Measurements from ENCODE around the gene MAPK6. TPM values are rescaled to one million over a fixed set of nuclear protein-coding genes. Genes with fewer than 3 reads are reported as not detected.

The MAPK6 gene
- total RNA-seq, 1 donor from 2014 or later = 16.2 TPM

DNA sequence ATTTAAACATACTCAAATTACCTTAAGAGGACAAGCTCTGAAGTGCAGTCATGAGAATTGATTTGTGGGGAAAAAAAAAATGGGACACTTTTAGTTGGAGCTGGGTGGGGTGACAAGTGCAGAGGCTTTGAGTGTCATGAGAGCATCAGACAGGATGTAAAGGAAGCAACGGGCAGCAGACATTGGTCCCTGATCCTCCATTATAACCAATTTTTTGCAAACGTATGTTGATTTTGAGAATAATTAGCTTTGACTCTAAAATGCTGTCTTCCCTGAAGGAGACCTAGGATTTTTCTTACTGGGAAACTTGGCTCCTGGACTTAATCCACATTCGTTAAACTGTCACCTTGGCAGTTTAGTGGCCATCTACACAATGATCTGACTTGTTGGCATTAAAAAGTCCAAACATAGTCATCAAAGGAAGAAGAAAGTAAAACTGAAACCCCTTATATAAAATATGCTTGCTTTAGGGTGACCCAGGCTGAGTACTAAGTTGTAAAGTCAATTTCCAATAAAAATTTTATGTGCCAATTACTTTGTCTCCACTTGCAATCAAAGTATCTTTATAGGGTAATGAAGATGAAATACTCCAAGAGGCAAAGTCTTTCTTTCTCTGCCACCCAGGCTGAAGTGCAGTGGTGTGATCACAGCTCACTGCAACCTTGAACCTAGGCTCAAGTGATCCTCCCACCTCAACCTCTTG is 48.0 kb downstream of the MAPK6 start:
- Mint-ChIP-seq H3K27me3 (no peaks in the 10 kb centered on the region), H3K9me3 (no peaks in the 10 kb centered on the region), H3K4me3 (no peak overlapping the region), H3K36me3 (ENCODE audit: low read depth) (peaks cover 27% of the 10 kb centered on the region), H3K27ac (no peak overlapping the region), H3K4me1 (peaks cover 8% of the 10 kb centered on the region)
- intact Hi-C loops (cut with micrococcal nuclease) = no loop called here
- DNase-seq (no peak), ATAC-seq (ENCODE audit: low read depth) (no peak)
- CTCF ChIA-PET = interaction anchor here (0.8 to 1.8 kb wide), 2 partner anchors 11 to 13 kb away, joined by 3 to 4 read pairs; no protein-coding TSS in a partner anchor
- POLR2A ChIA-PET = no interaction called here
- TF ChIP-seq, protein P1, sequence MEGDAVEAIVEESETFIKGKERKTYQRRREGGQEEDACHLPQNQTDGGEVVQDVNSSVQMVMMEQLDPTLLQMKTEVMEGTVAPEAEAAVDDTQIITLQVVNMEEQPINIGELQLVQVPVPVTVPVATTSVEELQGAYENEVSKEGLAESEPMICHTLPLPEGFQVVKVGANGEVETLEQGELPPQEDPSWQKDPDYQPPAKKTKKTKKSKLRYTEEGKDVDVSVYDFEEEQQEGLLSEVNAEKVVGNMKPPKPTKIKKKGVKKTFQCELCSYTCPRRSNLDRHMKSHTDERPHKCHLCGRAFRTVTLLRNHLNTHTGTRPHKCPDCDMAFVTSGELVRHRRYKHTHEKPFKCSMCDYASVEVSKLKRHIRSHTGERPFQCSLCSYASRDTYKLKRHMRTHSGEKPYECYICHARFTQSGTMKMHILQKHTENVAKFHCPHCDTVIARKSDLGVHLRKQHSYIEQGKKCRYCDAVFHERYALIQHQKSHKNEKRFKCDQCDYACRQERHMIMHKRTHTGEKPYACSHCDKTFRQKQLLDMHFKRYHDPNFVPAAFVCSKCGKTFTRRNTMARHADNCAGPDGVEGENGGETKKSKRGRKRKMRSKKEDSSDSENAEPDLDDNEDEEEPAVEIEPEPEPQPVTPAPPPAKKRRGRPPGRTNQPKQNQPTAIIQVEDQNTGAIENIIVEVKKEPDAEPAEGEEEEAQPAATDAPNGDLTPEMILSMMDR (IDR thresholded peaks at IDR 0.05) = no peak

DNA sequence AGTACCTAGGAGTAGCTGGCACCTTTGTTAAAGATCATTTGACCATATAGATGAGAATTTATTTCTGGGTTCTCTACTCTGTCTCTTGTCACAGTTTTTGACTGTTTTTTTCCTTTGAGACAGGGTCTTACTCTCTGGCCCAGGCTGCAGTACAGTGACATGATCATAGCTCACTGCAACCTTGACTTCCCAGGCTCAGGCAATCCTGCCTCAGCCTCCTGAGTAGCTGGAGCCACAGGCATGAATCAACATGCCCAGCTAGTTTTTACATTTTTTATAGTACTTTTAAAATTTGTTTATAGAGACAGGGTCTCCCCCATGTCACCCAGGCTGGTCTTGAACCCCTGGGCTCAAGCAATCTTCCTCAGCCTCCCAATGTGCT is 48.5 kb downstream of the MAPK6 start:
- ChIA-PET CTCF (interaction anchor here (0.8 kb wide), 1 partner anchor 11 kb away, joined by 3 read pairs; no protein-coding TSS in a partner anchor), POLR2A (no interaction called here)
- Mint-ChIP-seq H3K27ac (no peak overlapping the region), H3K36me3 (ENCODE audit: low read depth) (peaks cover 25% of the 10 kb centered on the region), H3K4me3 (no peak overlapping the region), H3K9me3 (no peaks in the 10 kb centered on the region), H3K27me3 (no peaks in the 10 kb centered on the region), H3K4me1 (peaks cover 8% of the 10 kb centered on the region)
- ATAC-seq (ENCODE audit: low read depth) (no peak), DNase-seq (no peak)
- TF ChIP-seq, protein P1 (IDR thresholded peaks at IDR 0.05) = no peak
- intact Hi-C loops (cut with micrococcal nuclease) = no loop called here

DNA sequence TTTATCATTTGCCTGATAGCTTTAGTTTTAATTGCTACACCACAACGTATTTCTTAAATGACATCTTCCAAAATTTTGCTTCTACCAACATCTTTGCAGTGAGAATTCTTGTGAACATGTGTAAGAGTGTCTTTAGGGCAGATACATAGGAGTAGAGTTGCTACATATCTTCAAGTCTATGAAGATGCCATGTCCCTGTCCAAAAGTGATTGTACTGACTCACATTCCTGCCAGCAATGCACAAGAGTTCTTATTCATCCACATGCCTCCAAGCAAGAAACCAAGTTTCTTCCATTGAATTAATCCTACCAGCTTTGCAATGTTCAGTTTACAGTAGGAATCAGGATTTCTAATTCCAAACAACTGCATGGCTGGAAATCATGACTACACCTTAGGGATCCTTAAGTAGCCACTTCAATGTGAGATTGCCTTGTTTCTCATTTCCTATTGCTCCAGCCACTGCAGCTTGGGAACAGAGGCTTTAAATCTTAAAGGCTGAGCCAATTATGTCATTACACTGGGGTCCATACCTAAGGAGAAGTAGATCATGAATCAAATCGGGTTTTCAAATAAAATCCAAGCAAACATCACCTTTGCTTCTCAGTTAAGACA is 49.1 kb downstream of the MAPK6 start:
- intact Hi-C loops (cut with micrococcal nuclease) = no loop called here
- peaks cover 20% of the 10 kb centered on the region for H3K36me3 Mint-ChIP-seq (ENCODE audit: low read depth)

DNA sequence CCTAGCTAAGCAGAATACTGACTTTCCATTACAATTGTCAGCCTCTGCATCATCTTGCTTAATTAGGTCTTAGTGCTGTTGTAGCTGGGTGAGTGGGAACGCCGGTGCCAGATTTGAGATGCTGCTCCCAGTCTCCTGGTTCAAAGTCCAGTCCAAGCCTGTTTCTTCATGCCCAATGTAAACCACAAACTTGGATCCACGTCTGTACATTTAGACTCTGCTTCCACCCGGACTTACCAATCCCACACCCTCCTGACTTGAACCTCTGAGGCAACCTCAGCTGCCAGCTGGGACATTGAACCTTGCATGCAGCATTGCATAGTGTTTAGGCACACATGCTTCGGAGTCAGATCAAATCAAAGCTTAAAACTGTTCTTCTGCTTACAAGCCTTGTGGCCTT is 50.5 kb downstream of the MAPK6 start:
- TF ChIP-seq, protein P1 (IDR thresholded peaks at IDR 0.05) = no peak
- Mint-ChIP-seq H3K36me3 (ENCODE audit: low read depth) (peaks cover 7% of the 10 kb centered on the region), H3K27me3 (no peaks in the 10 kb centered on the region), H3K4me3 (no peak overlapping the region), H3K4me1 (peaks cover 8% of the 10 kb centered on the region), H3K27ac (no peak overlapping the region), H3K9me3 (no peaks in the 10 kb centered on the region)
- ATAC-seq (ENCODE audit: low read depth) = no peak
- intact Hi-C loops (cut with micrococcal nuclease) = no loop called here
- ChIA-PET POLR2A (no interaction called here), CTCF (interaction anchor here (1.4 to 1.5 kb wide), 2 partner anchors 9 to 10 kb away, joined by 3 to 12 read pairs; no protein-coding TSS in a partner anchor)
- DNase-seq = no peak

More for the DNA sequence above, 49.1 kb downstream of the MAPK6 start:
- Mint-ChIP-seq H3K27me3 (no peaks in the 10 kb centered on the region), H3K4me3 (no peak overlapping the region), H3K9me3 (no peaks in the 10 kb centered on the region), H3K4me1 (peaks cover 8% of the 10 kb centered on the region), H3K27ac (no peak overlapping the region)
- no peak for DNase-seq
- CTCF ChIA-PET = no interaction called here
- no peak for ATAC-seq (ENCODE audit: low read depth)
- TF ChIP-seq, protein P1 (IDR thresholded peaks at IDR 0.05) = no peak
- POLR2A ChIA-PET = no interaction called here

DNA sequence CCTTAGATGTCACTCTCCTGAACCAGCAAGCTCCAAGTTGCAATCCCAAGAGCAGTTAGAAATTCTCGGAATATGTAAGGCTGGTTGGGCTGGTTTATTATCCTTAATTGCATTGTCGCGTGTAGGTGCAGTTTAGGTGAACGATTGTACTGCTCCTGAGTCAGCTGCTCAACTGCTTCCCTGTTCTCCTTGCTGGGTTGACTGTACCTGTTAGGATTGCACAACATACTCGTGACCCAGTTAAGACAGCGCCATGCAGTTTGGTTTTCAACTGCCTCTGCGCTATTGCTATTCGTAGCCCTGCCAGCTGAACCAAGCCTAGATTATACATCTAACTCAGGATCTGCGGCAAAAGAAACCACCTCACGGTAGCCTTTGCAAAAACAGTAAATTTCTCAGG is 52.6 kb downstream of the MAPK6 start:
- TF ChIP-seq, protein P1 (IDR thresholded peaks at IDR 0.05) = no peak
- no peak for DNase-seq
- Mint-ChIP-seq H3K27ac (no peak overlapping the region), H3K4me1 (peaks cover 8% of the 10 kb centered on the region), H3K9me3 (no peaks in the 10 kb centered on the region), H3K36me3 (ENCODE audit: low read depth) (no peaks in the 10 kb centered on the region), H3K4me3 (no peak overlapping the region), H3K27me3 (no peaks in the 10 kb centered on the region)
- ChIA-PET POLR2A (no interaction called here), CTCF (interaction anchor here (1.0 kb wide), 1 partner anchor 9 kb away, joined by 6 read pairs; no protein-coding TSS in a partner anchor)
- ATAC-seq (ENCODE audit: low read depth) = no peak
- intact Hi-C loops (cut with micrococcal nuclease) = no loop called here

Data from activated B cell treated with CpG ODN at 0.5 μM for 24 hours (primary cell).